Measurements from ENCODE around the gene ZNF143. TPM values are rescaled to one million over a fixed set of nuclear protein-coding genes. Genes with fewer than 3 reads are reported as not detected.

ZNF143 gene
- total RNA-seq, 2 donors from 2014 or later, result 15.8 to 20.1 TPM

DNA sequence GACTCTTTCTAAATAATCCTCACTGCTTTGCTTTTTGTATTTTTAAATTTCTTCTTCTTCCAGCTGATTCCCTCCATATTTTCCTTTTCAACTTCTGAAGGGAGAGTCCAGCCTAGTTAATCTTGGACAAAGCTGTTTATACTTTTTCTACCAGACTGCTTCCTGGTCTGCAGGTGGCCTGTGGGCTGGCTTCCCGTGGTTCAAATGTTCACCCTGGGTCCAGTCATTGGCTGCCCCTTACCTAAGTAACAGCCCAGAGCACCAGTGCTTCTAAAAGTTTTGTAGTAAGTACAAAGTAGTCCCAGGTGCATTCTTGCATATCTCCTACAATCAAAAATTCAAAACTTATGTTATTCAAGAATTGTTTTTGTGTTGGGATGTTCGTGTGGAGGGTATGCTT lies 19.1 kb downstream of the ZNF143 start:
- intact Hi-C loops (cut with DNase I), result no loop called here
- DNase-seq, result no peak

DNA sequence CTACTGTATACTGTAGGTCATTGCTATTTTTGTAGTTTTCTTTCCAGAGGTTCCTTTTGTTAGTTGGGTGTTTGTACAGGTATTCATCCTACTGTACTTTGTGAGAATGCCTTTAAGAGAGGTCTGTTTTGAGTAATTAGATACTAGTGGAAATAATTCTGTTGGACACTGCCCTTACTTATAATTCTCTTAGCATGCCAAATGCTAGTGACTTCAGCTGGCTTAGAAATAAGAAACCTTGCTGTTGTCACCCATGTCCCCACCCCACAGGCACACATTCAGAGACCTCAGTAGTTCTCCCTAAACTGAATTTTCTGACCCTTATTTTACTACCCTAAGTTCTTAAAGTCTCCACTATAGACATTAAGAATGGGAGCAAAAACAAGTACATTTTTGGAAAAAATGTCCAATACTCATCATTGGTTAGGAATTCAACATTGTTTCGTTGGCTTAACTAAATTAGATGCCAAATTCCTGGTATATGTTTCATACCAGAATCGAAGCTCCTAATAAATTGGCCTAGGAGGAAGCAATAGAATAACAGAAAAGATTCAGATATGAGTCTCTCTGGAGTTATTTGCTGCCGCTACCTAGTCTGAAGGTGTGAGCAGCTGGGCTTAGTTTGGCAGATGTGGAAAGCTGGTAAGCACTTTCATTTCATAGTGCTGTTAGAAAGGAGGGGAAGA lies 28.4 kb downstream of the ZNF143 start:
- Histone ChIP-seq H3K27me3 (no peaks in the 10 kb centered on the region), H3K9me3 (no peaks in the 10 kb centered on the region), H3K36me3 (replicated peaks in 1 of 2; ENCODE audit: insufficient read depth in 1 of 2, low read depth in 2 of 2) (peaks cover 0 to 7% of the 10 kb centered on the region in 2 donors), H3K4me1 (no peaks in the 10 kb centered on the region), H3K27ac (no peak overlapping the region), H3K4me3 (no peak overlapping the region)
- ATAC-seq, result no peak
- 89 to 91% methylated on average over 3 of the region's 3 CpGs for WGBS, 2 donors
- no peak for DNase-seq
- intact Hi-C loops (cut with DNase I), result no loop called here
- no peak for TF ChIP-seq POLR2A (IDR thresholded peaks at IDR 0.05)
- TF ChIP-seq, protein P1, sequence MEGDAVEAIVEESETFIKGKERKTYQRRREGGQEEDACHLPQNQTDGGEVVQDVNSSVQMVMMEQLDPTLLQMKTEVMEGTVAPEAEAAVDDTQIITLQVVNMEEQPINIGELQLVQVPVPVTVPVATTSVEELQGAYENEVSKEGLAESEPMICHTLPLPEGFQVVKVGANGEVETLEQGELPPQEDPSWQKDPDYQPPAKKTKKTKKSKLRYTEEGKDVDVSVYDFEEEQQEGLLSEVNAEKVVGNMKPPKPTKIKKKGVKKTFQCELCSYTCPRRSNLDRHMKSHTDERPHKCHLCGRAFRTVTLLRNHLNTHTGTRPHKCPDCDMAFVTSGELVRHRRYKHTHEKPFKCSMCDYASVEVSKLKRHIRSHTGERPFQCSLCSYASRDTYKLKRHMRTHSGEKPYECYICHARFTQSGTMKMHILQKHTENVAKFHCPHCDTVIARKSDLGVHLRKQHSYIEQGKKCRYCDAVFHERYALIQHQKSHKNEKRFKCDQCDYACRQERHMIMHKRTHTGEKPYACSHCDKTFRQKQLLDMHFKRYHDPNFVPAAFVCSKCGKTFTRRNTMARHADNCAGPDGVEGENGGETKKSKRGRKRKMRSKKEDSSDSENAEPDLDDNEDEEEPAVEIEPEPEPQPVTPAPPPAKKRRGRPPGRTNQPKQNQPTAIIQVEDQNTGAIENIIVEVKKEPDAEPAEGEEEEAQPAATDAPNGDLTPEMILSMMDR (IDR thresholded peaks at IDR 0.05), result no peak

More for the DNA sequence above, 19.1 kb downstream of the ZNF143 start:
- H3K27me3 ChIP-seq, result no peaks in the 10 kb centered on the region
- TF ChIP-seq, protein P1 (IDR thresholded peaks at IDR 0.05), result no peak
- no peak for TF ChIP-seq POLR2A (IDR thresholded peaks at IDR 0.05)
- WGBS, 2 donors, result 52 to 59% methylated on average over 2 of the region's 2 CpGs
- peaks cover 3 to 5% of the 10 kb centered on the region in 2 donors for H3K36me3 ChIP-seq (replicated peaks in 1 of 2; ENCODE audit: insufficient read depth in 1 of 2, low read depth in 2 of 2)
- H3K9me3 ChIP-seq, result no peaks in the 10 kb centered on the region
- no peak overlapping the region for H3K27ac ChIP-seq
- H3K4me3 ChIP-seq, result no peak overlapping the region
- ATAC-seq, result no peak
- no peaks in the 10 kb centered on the region for H3K4me1 ChIP-seq

DNA sequence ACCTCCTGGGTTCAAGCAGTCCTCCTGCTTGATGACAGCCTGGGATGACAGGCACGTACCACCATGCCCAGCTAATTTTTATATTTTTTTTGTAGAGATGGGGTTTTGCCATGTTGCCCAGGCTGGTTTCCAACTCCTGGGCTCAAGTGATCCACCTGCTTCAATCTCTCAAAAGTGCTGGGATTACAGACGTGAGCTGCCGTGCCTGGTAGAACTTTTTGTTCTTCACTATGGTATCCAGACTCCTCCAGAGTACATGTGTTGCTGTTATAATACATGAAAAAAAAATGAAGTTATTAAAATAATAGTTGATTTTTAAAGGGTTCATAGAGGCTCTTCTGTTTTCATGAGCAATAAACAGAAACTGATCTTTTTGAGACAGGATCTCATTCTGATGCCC lies 29.6 kb downstream of the ZNF143 start:
- peaks cover 0 to 10% of the 10 kb centered on the region in 2 donors for H3K36me3 ChIP-seq (replicated peaks in 1 of 2; ENCODE audit: insufficient read depth in 1 of 2, low read depth in 2 of 2)
- WGBS, 2 donors, result 87 to 96% methylated on average over 3 of the region's 3 CpGs
- no peak for DNase-seq

DNA sequence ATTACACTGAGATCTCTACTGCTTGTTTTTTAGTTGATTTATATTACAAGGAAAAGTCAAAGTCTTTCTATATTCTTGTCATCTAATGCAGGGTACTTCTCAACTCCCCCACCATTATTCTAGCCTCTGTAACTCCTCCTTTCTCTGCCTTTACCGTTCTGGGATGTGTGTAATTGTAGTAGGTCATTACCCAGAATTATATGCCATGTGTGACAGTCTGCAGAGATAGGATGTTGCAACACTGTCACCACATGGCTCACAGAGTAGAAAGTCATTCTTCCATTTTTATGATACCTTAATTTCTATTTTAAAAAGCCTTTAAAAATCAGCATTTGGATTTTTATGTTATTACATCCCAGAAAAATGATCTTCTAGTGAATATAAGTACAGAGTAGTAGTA lies 32.7 kb downstream of the ZNF143 start:
- intact Hi-C loops (cut with DNase I), result no loop called here
- ATAC-seq (no peak), DNase-seq (no peak)
- Histone ChIP-seq H3K4me1 (peaks cover 6% of the 10 kb centered on the region), H3K36me3 (replicated peaks in 1 of 2; ENCODE audit: insufficient read depth in 1 of 2, low read depth in 2 of 2) (peaks cover 0 to 13% of the 10 kb centered on the region in 2 donors), H3K27ac (no peak overlapping the region), H3K4me3 (no peak overlapping the region), H3K9me3 (no peaks in the 10 kb centered on the region), H3K27me3 (no peaks in the 10 kb centered on the region)
- 24 to 73% methylated on average over 1 of the region's 1 CpG for WGBS, 2 donors
- TF ChIP-seq, protein P1 (IDR thresholded peaks at IDR 0.05), result no peak
- no peak for TF ChIP-seq POLR2A (IDR thresholded peaks at IDR 0.05)

More for the DNA sequence above, 29.6 kb downstream of the ZNF143 start:
- H3K9me3 ChIP-seq, result no peaks in the 10 kb centered on the region
- intact Hi-C loops (cut with DNase I), result no loop called here
- H3K27me3 ChIP-seq, result no peaks in the 10 kb centered on the region
- no peak for ATAC-seq
- no peaks in the 10 kb centered on the region for H3K4me1 ChIP-seq
- TF ChIP-seq, protein P1 (IDR thresholded peaks at IDR 0.05), result no peak
- no peak for TF ChIP-seq POLR2A (IDR thresholded peaks at IDR 0.05)
- no peak overlapping the region for H3K27ac ChIP-seq
- H3K4me3 ChIP-seq, result no peak overlapping the region

DNA sequence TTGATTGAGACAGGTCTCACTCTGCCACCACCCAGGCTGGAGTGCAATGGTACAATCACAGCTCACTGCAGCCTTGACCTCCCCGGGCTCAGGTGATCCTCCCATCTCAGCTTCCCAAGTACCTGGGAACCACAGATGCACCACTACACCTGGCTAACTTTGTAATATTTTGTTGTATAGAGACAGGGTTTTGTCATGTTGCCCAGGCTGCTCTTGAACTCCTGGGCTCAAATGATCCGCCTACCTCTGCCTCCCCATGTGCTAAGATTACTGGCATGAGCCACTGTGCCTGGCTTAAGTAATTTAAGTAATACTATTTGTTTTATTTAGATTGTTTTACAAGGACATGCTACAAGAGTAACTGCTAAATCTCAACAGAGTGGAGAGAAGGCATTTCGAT lies 33.5 kb downstream of the ZNF143 start:
- peaks cover 0 to 13% of the 10 kb centered on the region in 2 donors for H3K36me3 ChIP-seq (replicated peaks in 1 of 2; ENCODE audit: insufficient read depth in 1 of 2, low read depth in 2 of 2)
- no peak for DNase-seq
- H3K9me3 ChIP-seq, result no peaks in the 10 kb centered on the region
- WGBS, 2 donors, result 89 to 90% methylated on average over 3 of the region's 3 CpGs
- no peak for ATAC-seq
- intact Hi-C loops (cut with DNase I), result no loop called here
- H3K27ac ChIP-seq, result no peak overlapping the region
- TF ChIP-seq, protein P1 (IDR thresholded peaks at IDR 0.05), result no peak
- no peak for TF ChIP-seq POLR2A (IDR thresholded peaks at IDR 0.05)
- no peak overlapping the region for H3K4me3 ChIP-seq
- peaks cover 13% of the 10 kb centered on the region for H3K4me1 ChIP-seq
- no peaks in the 10 kb centered on the region for H3K27me3 ChIP-seq
